Measurements from ENCODE around the gene SEMA4F. TPM values are rescaled to one million over a fixed set of nuclear protein-coding genes. Genes with fewer than 3 reads are reported as not detected.

Gene SEMA4F, protein sequence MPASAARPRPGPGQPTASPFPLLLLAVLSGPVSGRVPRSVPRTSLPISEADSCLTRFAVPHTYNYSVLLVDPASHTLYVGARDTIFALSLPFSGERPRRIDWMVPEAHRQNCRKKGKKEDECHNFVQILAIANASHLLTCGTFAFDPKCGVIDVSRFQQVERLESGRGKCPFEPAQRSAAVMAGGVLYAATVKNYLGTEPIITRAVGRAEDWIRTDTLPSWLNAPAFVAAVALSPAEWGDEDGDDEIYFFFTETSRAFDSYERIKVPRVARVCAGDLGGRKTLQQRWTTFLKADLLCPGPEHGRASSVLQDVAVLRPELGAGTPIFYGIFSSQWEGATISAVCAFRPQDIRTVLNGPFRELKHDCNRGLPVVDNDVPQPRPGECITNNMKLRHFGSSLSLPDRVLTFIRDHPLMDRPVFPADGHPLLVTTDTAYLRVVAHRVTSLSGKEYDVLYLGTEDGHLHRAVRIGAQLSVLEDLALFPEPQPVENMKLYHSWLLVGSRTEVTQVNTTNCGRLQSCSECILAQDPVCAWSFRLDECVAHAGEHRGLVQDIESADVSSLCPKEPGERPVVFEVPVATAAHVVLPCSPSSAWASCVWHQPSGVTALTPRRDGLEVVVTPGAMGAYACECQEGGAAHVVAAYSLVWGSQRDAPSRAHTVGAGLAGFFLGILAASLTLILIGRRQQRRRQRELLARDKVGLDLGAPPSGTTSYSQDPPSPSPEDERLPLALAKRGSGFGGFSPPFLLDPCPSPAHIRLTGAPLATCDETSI
- 2.8 and 3.6 TPM in 2 replicates for total RNA-seq (ENCODE audit: low replicate concordance)

DNA sequence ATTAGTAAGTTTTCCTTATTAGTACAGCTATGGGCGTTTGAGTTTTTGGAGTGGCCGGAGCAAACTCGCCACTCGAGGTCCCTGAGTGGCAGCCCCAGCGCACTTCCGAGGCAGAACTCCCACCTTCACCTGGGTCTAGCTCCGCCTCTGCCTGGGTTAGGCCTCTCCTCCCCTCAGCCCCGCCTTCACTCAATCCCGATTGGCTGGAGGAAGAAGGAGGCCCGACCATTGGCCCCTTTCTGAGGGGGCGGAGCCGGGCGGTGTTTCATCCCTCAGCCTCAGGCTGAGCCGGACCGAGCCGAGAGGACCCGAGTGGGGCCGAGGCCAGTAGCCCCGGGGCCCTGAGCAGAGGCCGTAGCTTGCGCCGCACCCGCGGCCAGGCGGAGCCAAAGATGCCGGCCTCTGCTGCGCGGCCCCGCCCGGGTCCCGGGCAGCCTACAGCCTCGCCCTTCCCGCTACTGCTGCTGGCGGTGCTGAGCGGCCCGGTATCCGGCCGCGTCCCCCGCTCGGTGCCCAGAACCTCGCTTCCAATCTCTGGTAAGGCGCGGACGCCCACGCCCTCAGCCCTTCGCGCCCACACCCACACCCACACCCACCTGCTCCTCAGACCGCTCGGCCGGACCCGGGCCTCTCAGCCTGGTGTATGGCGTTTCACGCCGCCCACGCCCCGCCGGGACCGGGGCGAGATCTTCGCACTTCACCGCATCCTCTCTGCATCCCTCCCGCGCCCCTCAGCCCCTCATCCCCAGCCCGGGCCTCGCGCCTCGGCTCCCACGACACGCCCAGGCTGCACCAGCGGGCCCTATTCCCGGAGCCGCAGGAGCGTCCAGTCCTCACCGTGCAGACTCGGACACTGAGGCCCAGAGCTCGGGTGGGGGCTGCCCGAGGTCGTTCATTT is at the start of gene SEMA4F:
Gene SEMA4F (plus strand): TSS at position 263 of the 898 bp plus-strand sequence. CDS start 130 bp downstream, at position 393.
- peak; percentile 91 for DNase-seq (ENCODE audit: low read depth)
- H3K4me3 ChIP-seq (ENCODE audit: low read depth, low read length), result peak within 1 kb of the TSS; percentile 73

GRCh38 chr2:74606927-74607326 is 47.1 kb upstream of the SEMA4F start:
- H3K4me3 ChIP-seq (ENCODE audit: low read depth, low read length), result no peak overlapping the region
- DNase-seq (ENCODE audit: low read depth), result no peak
- TF ChIP-seq, protein P1, sequence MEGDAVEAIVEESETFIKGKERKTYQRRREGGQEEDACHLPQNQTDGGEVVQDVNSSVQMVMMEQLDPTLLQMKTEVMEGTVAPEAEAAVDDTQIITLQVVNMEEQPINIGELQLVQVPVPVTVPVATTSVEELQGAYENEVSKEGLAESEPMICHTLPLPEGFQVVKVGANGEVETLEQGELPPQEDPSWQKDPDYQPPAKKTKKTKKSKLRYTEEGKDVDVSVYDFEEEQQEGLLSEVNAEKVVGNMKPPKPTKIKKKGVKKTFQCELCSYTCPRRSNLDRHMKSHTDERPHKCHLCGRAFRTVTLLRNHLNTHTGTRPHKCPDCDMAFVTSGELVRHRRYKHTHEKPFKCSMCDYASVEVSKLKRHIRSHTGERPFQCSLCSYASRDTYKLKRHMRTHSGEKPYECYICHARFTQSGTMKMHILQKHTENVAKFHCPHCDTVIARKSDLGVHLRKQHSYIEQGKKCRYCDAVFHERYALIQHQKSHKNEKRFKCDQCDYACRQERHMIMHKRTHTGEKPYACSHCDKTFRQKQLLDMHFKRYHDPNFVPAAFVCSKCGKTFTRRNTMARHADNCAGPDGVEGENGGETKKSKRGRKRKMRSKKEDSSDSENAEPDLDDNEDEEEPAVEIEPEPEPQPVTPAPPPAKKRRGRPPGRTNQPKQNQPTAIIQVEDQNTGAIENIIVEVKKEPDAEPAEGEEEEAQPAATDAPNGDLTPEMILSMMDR (IDR thresholded peaks at IDR 0.05; ENCODE audit: insufficient read depth, low read length), result no peak

More for the DNA sequence above, at the start of gene SEMA4F:
- TF ChIP-seq, protein P1 (IDR thresholded peaks at IDR 0.05; ENCODE audit: insufficient read depth, low read length), result no peak

DNA sequence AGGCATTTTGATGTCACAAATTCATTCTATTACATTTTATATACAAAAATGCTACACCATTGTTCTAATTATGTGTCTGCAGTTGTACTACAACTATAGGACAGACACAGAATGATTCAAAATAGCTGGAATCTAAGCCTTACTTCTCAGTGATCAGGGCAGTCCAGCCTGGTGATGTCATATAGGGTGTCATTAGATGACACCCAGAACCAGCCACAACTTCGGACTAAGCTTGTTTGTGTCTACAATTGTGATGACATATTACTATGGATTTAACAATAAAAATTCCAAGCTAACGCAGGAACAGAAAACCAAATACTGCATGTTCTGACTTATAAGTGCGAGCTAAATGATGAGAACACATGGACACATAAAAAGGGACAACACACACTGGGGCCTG is 36.9 kb upstream of the SEMA4F start:
- H3K4me3 ChIP-seq (ENCODE audit: low read depth, low read length), result no peak overlapping the region
- DNase-seq (ENCODE audit: low read depth), result no peak
- TF ChIP-seq, protein P1 (IDR thresholded peaks at IDR 0.05; ENCODE audit: insufficient read depth, low read length), result no peak

- TF ChIP-seq, protein P1 (IDR thresholded peaks at IDR 0.05; ENCODE audit: insufficient read depth, low read length), result no peak
- DNase-seq (ENCODE audit: low read depth), result no peak
- no peak overlapping the region for H3K4me3 ChIP-seq (ENCODE audit: low read depth, low read length)
Measured at GRCh38 chr2:74618410-74619083, 35.5 kb upstream of the SEMA4F start.

GRCh38 chr2:74619651-74620297 is 34.3 kb upstream of the SEMA4F start:
- TF ChIP-seq, protein P1 (IDR thresholded peaks at IDR 0.05; ENCODE audit: insufficient read depth, low read length), result no peak
- H3K4me3 ChIP-seq (ENCODE audit: low read depth, low read length), result no peak overlapping the region
- no peak for DNase-seq (ENCODE audit: low read depth)
